B cell (primary cell): Measurements from ENCODE around the gene ADAMTS8. TPM values are rescaled to one million over a fixed set of nuclear protein-coding genes. Genes with fewer than 3 reads are reported as not detected.

Experiments
- ATAC-seq: fragments of 200-7000 bp; cut with Tn5 transposase; one replicate; pipeline ENCODE4 v1.10.0; 2021; ENCODE audit warnings: low read depth, mild to moderate bottlenecking, moderate number of reproducible peaks, moderate library complexity
- CTCF ChIA-PET: fragments of 350-600 bp; sonication (Branson Sonifier 250); formaldehyde crosslinking; loops from one replicate; lab custom pipeline; 2021; ENCODE audit warnings: antibody characterized with exemption, inconsistent platforms; lab: Charles Lee
- POLR2A ChIA-PET: fragments of 350-600 bp; sonication (Branson Sonifier 250); formaldehyde crosslinking; loops from one replicate; lab custom pipeline; 2021; ENCODE audit warnings: antibody characterized with exemption; lab: Charles Lee
- DNase-seq: peaks from one replicate; pipeline ENCODE4 v3.0.0; 2013
- H2AFZ ChIP-seq: 2 replicates; pipeline ENCODE4 v1.6.1; 2012; ENCODE audit warnings: mild to moderate bottlenecking, low read depth, low read length; ENCODE audit not compliant: insufficient read depth, poor library complexity, severe bottlenecking
- H3K27ac ChIP-seq, 2 donors: 1 replicate in 1 of 2; 2 replicates in 1 of 2; pipeline ENCODE4 v1.5.1; 2012 to 2013; ENCODE audit warnings: low read length in 2 of 2, mild to moderate bottlenecking in 2 of 2, moderate library complexity in 1 of 2
- H3K27me3 ChIP-seq, 4 experiments: fragments of 200-600 bp in 1 of 4; sonication (generic) in 1 of 4; replicated peaks in 1 of 4; 1 replicate in 2 of 4; 2 replicates in 2 of 4; pipeline versions ENCODE4 v1.6.1 to v1.7.0; 2013 to 2016; ENCODE audit warnings: low read length in 3 of 4, mild to moderate bottlenecking in 2 of 4, mixed read lengths in 1 of 4, moderate library complexity in 1 of 4; ENCODE audit not compliant: insufficient read depth in 4 of 4, control insufficient read depth in 3 of 4; ENCODE audit errors: control extremely low read depth in 1 of 4
- H3K36me3 ChIP-seq, 2 experiments: replicated peaks in 1 of 2; 1 replicate in 1 of 2; 2 replicates in 1 of 2; pipeline versions ENCODE4 v1.6.1 to v1.7.1; 2013; ENCODE audit warnings: low read length in 1 of 2; ENCODE audit not compliant: insufficient read depth in 2 of 2, control insufficient read depth in 1 of 2; ENCODE audit errors: control extremely low read depth in 1 of 2, extremely low read depth in 1 of 2
- H3K4me1 ChIP-seq, 2 donors: fragments of 200-600 bp in 1 of 2; sonication (generic) in 1 of 2; 1 replicate in 1 of 2; 2 replicates in 1 of 2; pipeline versions ENCODE4 v1.5.1 to v1.6.1; 2013 to 2017; ENCODE audit warnings: low read length in 2 of 2; ENCODE audit not compliant: control insufficient read depth in 2 of 2, insufficient read depth in 2 of 2
- H3K4me2 ChIP-seq: replicated peaks from 2 replicates; pipeline ENCODE3; 2012; ENCODE audit warnings: mild to moderate bottlenecking, low read depth, low read length; ENCODE audit not compliant: poor library complexity, severe bottlenecking
- H3K4me3 ChIP-seq, 5 experiments: fragments of 200-600 bp in 1 of 5; sonication (generic) in 1 of 5; 1 replicate in 3 of 5; 2 replicates in 2 of 5; pipeline versions ENCODE4 v1.5.1 to v1.7.0; 2011 to 2016; ENCODE audit warnings: low read length in 4 of 5, mild to moderate bottlenecking in 4 of 5, low read depth in 2 of 5, control low read depth in 1 of 5, moderate library complexity in 1 of 5; ENCODE audit not compliant: insufficient read depth in 1 of 5; ENCODE audit errors: control extremely low read depth in 1 of 5, extremely low read depth in 1 of 5
- H3K79me2 ChIP-seq: fragments of 200-600 bp; sonication (generic); one replicate; pipeline ENCODE4 v1.6.0; 2016; ENCODE audit warnings: low read length; ENCODE audit not compliant: control insufficient read depth, insufficient read depth
- H3K9ac ChIP-seq: fragments of 200-600 bp; sonication (generic); 2 replicates; pipeline ENCODE4 v1.6.1; 2017; ENCODE audit warnings: mild to moderate bottlenecking, low read length, moderate library complexity
- H3K9me3 ChIP-seq, 3 donors: one replicate each; pipeline versions ENCODE4 v1.6.1 to v1.7.1; 2013; ENCODE audit warnings: low read length in 2 of 3; ENCODE audit not compliant: control insufficient read depth in 2 of 3, insufficient read depth in 1 of 3; ENCODE audit errors: control extremely low read depth in 1 of 3
- H4K20me1 ChIP-seq: 2 replicates; pipeline ENCODE4 v1.6.0; 2012; ENCODE audit warnings: mild to moderate bottlenecking, low read length; ENCODE audit not compliant: insufficient read depth, control insufficient read depth, poor library complexity, severe bottlenecking
- H3K27ac Mint-ChIP-seq: one replicate; pipeline ENCODE4 v1.8.0; 2021; ENCODE audit warnings: mixed read lengths
- H3K27me3 Mint-ChIP-seq: one replicate; pipeline ENCODE4 v1.8.0; 2021; ENCODE audit warnings: mixed read lengths
- H3K4me1 Mint-ChIP-seq: one replicate; pipeline ENCODE4 v1.8.0; 2021; ENCODE audit warnings: mixed read lengths
- H3K4me3 Mint-ChIP-seq: one replicate; pipeline ENCODE4 v1.8.0; 2021; ENCODE audit warnings: mixed read lengths
- H3K9me3 Mint-ChIP-seq: one replicate; pipeline ENCODE4 v1.8.0; 2022; ENCODE audit warnings: mixed read lengths; ENCODE audit not compliant: insufficient read depth
- EZH2 ChIP-seq: IDR thresholded peaks from 2 replicates; pipeline ENCODE4 v1.6.1; 2012; ENCODE audit warnings: borderline replicate concordance, low read depth, mild to moderate bottlenecking, moderate library complexity, low read length; ENCODE audit not compliant: insufficient read depth, poor library complexity, severe bottlenecking
- WGBS: methylation state at CpG from one replicate; pipeline ENCODE4 v1.1.5; 2013; ENCODE audit warnings: missing lambda C conversion rate; ENCODE audit not compliant: insufficient coverage; 5-methylcytosine and 5-hydroxymethylcytosine counted together
- intact Hi-C: fragments of 100-400 bp; cut with micrococcal nuclease; formaldehyde crosslinking; loops from one replicate; pipeline ENCODE4 v1.10.0; 2022
- polyA plus RNA-seq: library from polyadenylated mRNA; depleted of rRNA; stranded (reverse); fragments of >200 nt; gene quantifications from 2 replicates; pipeline ENCODE4 v1.2.3, GENCODE V29; 2012
- total RNA-seq, 2 donors: library from RNA; stranded (reverse); fragments of 120-200 nt in 1 of 2; gene quantifications; 1 replicate in 1 of 2; 2 replicates in 1 of 2; pipeline versions ENCODE4 v1.2.3 to v1.2.4, GENCODE V29; 2013 to 2022
- TF ChIP-seq, protein P1 (sequence below): fragments of 200-600 bp; IDR thresholded peaks from one replicate; pipeline ENCODE4 v1.8.0; 2022; ENCODE audit warnings: antibody characterized with exemption, mild to moderate bottlenecking

The ADAMTS8 gene
- total and polyA plus RNA-seq, 2 donors (not counting 1 experiment from before 2014, with no cell fraction given) = not detected

DNA sequence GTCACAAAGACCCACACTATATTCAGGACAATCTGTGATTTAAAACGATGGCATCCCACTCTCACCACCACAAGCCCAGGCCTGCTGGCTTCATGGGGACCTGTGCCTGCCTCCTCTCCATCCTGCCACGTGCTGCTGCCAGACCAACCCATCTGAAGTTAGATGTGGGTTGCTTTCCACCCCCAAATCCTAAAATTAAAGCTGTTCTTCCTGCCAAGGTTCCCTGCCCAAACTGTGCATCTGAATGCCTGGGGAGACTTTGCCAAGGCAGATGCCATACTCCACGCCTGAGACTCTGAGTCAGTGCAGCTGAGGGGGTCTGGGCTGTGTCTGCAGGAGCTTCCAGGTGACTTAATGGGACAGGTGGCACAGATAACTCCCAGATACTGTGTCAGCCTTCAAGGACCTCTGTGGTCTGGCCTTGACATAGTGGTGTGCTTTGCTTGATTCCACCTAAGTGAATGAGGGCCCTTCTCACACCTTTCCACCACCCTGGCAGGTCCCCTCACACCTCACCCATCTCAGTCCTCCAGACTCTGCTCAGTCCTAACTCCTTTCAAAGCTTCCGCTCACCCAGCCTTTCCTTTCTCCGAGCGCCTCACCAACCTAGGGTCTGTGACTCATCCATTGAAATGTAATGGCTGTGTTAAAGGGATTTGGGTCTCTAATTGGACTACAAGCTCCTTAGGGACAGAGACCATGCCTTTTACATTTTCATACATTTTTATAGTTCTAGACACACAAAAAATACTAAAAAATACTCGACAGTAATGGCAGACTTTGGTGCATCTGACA lies 18.6 kb downstream of the ADAMTS8 start:
- H4K20me1 ChIP-seq = no peaks in the 10 kb centered on the region
- no peak overlapping the region for H3K27ac Mint-ChIP-seq
- no peaks in the 10 kb centered on the region for H3K9me3 ChIP-seq
- no peaks in the 10 kb centered on the region for H3K4me1 Mint-ChIP-seq
- no peak overlapping the region for H3K4me3 ChIP-seq
- H3K36me3 ChIP-seq = no peaks in the 10 kb centered on the region
- H3K9me3 Mint-ChIP-seq = no peaks in the 10 kb centered on the region
- H3K27ac ChIP-seq = no peak overlapping the region
- 86% methylated on average over 4 of the region's 7 CpGs for WGBS
- H3K9ac ChIP-seq = no peak overlapping the region
- peaks cover 0 to 18% (median 0%) of the 10 kb centered on the region in 4 experiments for H3K27me3 ChIP-seq
- no peak overlapping the region for H2AFZ ChIP-seq
- intact Hi-C loops = no loop called here
- no peaks in the 10 kb centered on the region for H3K79me2 ChIP-seq
- no peak for TF ChIP-seq EZH2
- TF ChIP-seq, protein P1, sequence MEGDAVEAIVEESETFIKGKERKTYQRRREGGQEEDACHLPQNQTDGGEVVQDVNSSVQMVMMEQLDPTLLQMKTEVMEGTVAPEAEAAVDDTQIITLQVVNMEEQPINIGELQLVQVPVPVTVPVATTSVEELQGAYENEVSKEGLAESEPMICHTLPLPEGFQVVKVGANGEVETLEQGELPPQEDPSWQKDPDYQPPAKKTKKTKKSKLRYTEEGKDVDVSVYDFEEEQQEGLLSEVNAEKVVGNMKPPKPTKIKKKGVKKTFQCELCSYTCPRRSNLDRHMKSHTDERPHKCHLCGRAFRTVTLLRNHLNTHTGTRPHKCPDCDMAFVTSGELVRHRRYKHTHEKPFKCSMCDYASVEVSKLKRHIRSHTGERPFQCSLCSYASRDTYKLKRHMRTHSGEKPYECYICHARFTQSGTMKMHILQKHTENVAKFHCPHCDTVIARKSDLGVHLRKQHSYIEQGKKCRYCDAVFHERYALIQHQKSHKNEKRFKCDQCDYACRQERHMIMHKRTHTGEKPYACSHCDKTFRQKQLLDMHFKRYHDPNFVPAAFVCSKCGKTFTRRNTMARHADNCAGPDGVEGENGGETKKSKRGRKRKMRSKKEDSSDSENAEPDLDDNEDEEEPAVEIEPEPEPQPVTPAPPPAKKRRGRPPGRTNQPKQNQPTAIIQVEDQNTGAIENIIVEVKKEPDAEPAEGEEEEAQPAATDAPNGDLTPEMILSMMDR = no peak
- no peaks in the 10 kb centered on the region for H3K4me1 ChIP-seq
- ChIA-PET POLR2A (interaction anchor here (0.6 kb wide), 1 partner anchor 174 kb away, joined by 5 read pairs; no protein-coding TSS in a partner anchor), CTCF (interaction anchor here (1.6 kb wide), 1 partner anchor 23 kb away, joined by 3 read pairs; no protein-coding TSS in a partner anchor)
- peaks cover 28% of the 10 kb centered on the region for H3K27me3 Mint-ChIP-seq
- H3K4me3 Mint-ChIP-seq = no peak overlapping the region
- H3K4me2 ChIP-seq = no peak overlapping the region
- ATAC-seq (no peak), DNase-seq (no peak)

DNA sequence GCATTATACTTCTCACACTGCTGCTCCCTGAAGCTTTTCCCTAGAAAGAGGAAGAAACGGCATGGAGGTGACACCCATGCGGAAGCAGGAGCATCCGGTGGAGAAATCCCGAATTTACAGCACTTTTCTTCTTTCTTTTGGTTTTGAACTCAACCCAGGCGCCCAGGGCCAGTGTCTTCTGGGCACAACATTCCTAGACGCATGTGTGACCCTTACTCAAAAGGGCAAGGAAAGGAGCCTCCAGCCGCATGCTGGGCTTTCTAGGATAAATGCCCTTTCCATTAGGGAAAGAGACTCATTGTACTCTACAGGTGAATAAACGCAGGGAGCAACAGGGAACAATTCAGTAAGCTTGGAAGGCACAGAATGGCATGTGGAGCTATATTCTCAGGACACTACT lies 19.5 kb downstream of the ADAMTS8 start:
- CTCF ChIA-PET = interaction anchor here (1.6 kb wide), 1 partner anchor 24 kb away, joined by 3 read pairs; no protein-coding TSS in a partner anchor

More for the DNA sequence above, 19.5 kb downstream of the ADAMTS8 start:
- H3K27me3 ChIP-seq = peaks cover 0 to 14% (median 0%) of the 10 kb centered on the region in 4 experiments
- no peaks in the 10 kb centered on the region for H3K4me1 Mint-ChIP-seq
- H4K20me1 ChIP-seq = no peaks in the 10 kb centered on the region
- H3K4me1 ChIP-seq = no peaks in the 10 kb centered on the region
- H3K36me3 ChIP-seq = no peaks in the 10 kb centered on the region
- H3K4me3 ChIP-seq = no peak overlapping the region
- peaks cover 27% of the 10 kb centered on the region for H3K27me3 Mint-ChIP-seq
- WGBS = 76% methylated on average over 8 of the region's 8 CpGs
- POLR2A ChIA-PET = no interaction called here
- H3K79me2 ChIP-seq = no peaks in the 10 kb centered on the region
- TF ChIP-seq EZH2 = no peak
- TF ChIP-seq, protein P1 = no peak
- DNase-seq (no peak), ATAC-seq (no peak)
- H3K27ac ChIP-seq = no peak overlapping the region
- H3K27ac Mint-ChIP-seq = no peak overlapping the region
- intact Hi-C loops = no loop called here
- no peak overlapping the region for H3K4me3 Mint-ChIP-seq
- no peak overlapping the region for H2AFZ ChIP-seq
- no peaks in the 10 kb centered on the region for H3K9me3 Mint-ChIP-seq
- no peaks in the 10 kb centered on the region for H3K9me3 ChIP-seq
- H3K9ac ChIP-seq = no peak overlapping the region
- no peak overlapping the region for H3K4me2 ChIP-seq
